Effector CD4-positive, alpha-beta T cell (primary cell): ENCODE measurements around the gene PWP2.
"Not testable (repeated sequence)": the region's sequence is repeated elsewhere in the genome, so short reads cannot be mapped to it uniquely, and the experiment has no call there.

Experiments used
- DNase-seq: peaks from one replicate; pipeline ENCODE4 v3.0.0-alpha.2; 2020

The PWP2 gene

GRCh38 chr21:44083631-44084291, 23.4 kb upstream of the PWP2 start:
- peak; percentile 61 for DNase-seq

GRCh38 chr21:44084496-44085241, 22.5 kb upstream of the PWP2 start:
- DNase-seq = no peak

- no peak for DNase-seq
Measured at GRCh38 chr21:44085491-44086321, 21.5 kb upstream of the PWP2 start.

- DNase-seq = no peak
Measured at GRCh38 chr21:44086636-44087425, 20.4 kb upstream of the PWP2 start.

GRCh38 chr21:44087426-44088400, 19.5 kb upstream of the PWP2 start:
- no peak for DNase-seq

- DNase-seq = no peak
Measured at GRCh38 chr21:44088401-44088780, 18.8 kb upstream of the PWP2 start.

GRCh38 chr21:44089001-44089911, 17.9 kb upstream of the PWP2 start:
- DNase-seq = peak; percentile 34

GRCh38 chr21:44090325-44090724, 16.9 kb upstream of the PWP2 start:
- DNase-seq = no peak

GRCh38 chr21:44092211-44092610, 15.0 kb upstream of the PWP2 start:
- no peak for DNase-seq

GRCh38 chr21:44093761-44094160, 13.4 kb upstream of the PWP2 start:
- no peak for DNase-seq

- DNase-seq = no peak
Measured at GRCh38 chr21:44094832-44095231, 12.4 kb upstream of the PWP2 start.

- not testable (repeated sequence) for DNase-seq
Measured at GRCh38 chr21:44098507-44098906, 8.7 kb upstream of the PWP2 start.

GRCh38 chr21:44098964-44099363, 8.2 kb upstream of the PWP2 start:
- not testable (repeated sequence) for DNase-seq

- DNase-seq = not testable (repeated sequence)
Measured at GRCh38 chr21:44107589-44107988, 390 bp downstream of the PWP2 start.

- not testable (repeated sequence) for DNase-seq
Measured at GRCh38 chr21:44113702-44114371, 6.6 kb downstream of the PWP2 start.

- DNase-seq = not testable (repeated sequence)
Measured at GRCh38 chr21:44122131-44122530, 14.9 kb downstream of the PWP2 start.

- DNase-seq = not testable (repeated sequence)
Measured at GRCh38 chr21:44127827-44128226, 20.6 kb downstream of the PWP2 start.

GRCh38 chr21:44133715-44134057, 26.5 kb downstream of the PWP2 start:
- not testable (repeated sequence) for DNase-seq

GRCh38 chr21:44134732-44135131, 27.5 kb downstream of the PWP2 start:
- not testable (repeated sequence) for DNase-seq

GRCh38 chr21:44138039-44138438, 30.8 kb downstream of the PWP2 start:
- DNase-seq = not testable (repeated sequence)
